DOHH2 (cell line): Measurements from ENCODE around the gene NDC80.

Experiments
- H3F3A ChIP-seq: fragments of 200-600 bp; sonication (generic), shearing (Covaris generic); 2 replicates; pipeline ENCODE4 v1.6.0; 2016; ENCODE audit warnings: antibody characterized with exemption, mild to moderate bottlenecking; ENCODE audit not compliant: control insufficient read depth, insufficient read depth
- H3K27ac ChIP-seq: fragments of 200-600 bp; sonication (generic); 2 replicates; pipeline ENCODE4 v1.5.1; 2014; ENCODE audit warnings: low read depth, mild to moderate bottlenecking, low read length, moderate library complexity
- H3K27me3 ChIP-seq: fragments of 200-600 bp; sonication (generic); 2 replicates; pipeline ENCODE4 v1.6.1; 2014; ENCODE audit warnings: mild to moderate bottlenecking, low read length, mixed read lengths; ENCODE audit not compliant: control insufficient read depth
- H3K36me3 ChIP-seq: fragments of 200-600 bp; sonication (generic); 2 replicates; pipeline ENCODE4 v1.6.1; 2014; ENCODE audit warnings: mild to moderate bottlenecking, low read length, moderate library complexity, mixed read lengths; ENCODE audit not compliant: control insufficient read depth
- H3K4me1 ChIP-seq: fragments of 200-600 bp; sonication (generic); 2 replicates; pipeline ENCODE4 v1.6.1; 2014; ENCODE audit warnings: mild to moderate bottlenecking, low read length, mixed read lengths; ENCODE audit not compliant: control insufficient read depth
- H3K4me2 ChIP-seq: fragments of 200-600 bp; sonication (generic); 2 replicates; pipeline ENCODE4 v1.6.0; 2014; ENCODE audit warnings: mild to moderate bottlenecking, low read length, moderate library complexity
- H3K4me3 ChIP-seq: fragments of 200-600 bp; sonication (generic); 2 replicates; pipeline ENCODE4 v1.5.1; 2014; ENCODE audit warnings: mild to moderate bottlenecking, low read length, mixed read lengths
- H3K79me2 ChIP-seq: fragments of 200-600 bp; sonication (generic); 2 replicates; pipeline ENCODE4 v1.6.1; 2014; ENCODE audit warnings: mild to moderate bottlenecking, low read length, mixed read lengths; ENCODE audit not compliant: control insufficient read depth
- H3K9me2 ChIP-seq: fragments of 200-600 bp; sonication (generic); replicated peaks from 2 replicates; pipeline ENCODE4 v1.6.1; 2014; ENCODE audit warnings: mild to moderate bottlenecking, low read length, mixed read lengths; ENCODE audit not compliant: control insufficient read depth
- H3K9me3 ChIP-seq: fragments of 200-600 bp; sonication (generic); 2 replicates; pipeline ENCODE4 v1.6.1; 2014; ENCODE audit warnings: antibody characterized with exemption, low read length, mixed read lengths; ENCODE audit not compliant: control insufficient read depth, insufficient read depth
- H4K20me1 ChIP-seq: fragments of 200-600 bp; sonication (generic); 2 replicates; pipeline ENCODE4 v1.6.0; 2014; ENCODE audit warnings: low read depth, mild to moderate bottlenecking, antibody characterized with exemption, low read length, moderate library complexity; ENCODE audit not compliant: control insufficient read depth, insufficient read depth
- CTCF ChIP-seq: fragments of 200-600 bp; sonication (generic); IDR thresholded peaks from one replicate; pipeline ENCODE4 v1.5.1; 2014; ENCODE audit warnings: antibody characterized with exemption, mild to moderate bottlenecking, low read depth, low read length; ENCODE audit not compliant: poor library complexity, severe bottlenecking
- EZH2phosphoT487 ChIP-seq: fragments of 200-600 bp; sonication (generic); IDR thresholded peaks from 2 replicates; pipeline ENCODE4 v1.6.1; 2017; ENCODE audit warnings: borderline replicate concordance, mild to moderate bottlenecking, antibody characterized with exemption, low read length, moderate library complexity, mixed read lengths

NDC80 gene

GRCh38 chr18:2609604-2610003 lies 38.2 kb downstream of the NDC80 start:
- Histone ChIP-seq H3K4me3 (no peak overlapping the region), H3K36me3 (peaks cover 87% of the 10 kb centered on the region), H3K4me2 (no peak overlapping the region), H4K20me1 (no peaks in the 10 kb centered on the region), H3K27ac (no peak overlapping the region), H3F3A (0 out of 2 replicates have a peak, but pooled peaks cover 5% of the 10 kb centered on the region), H3K9me3 (no peaks in the 10 kb centered on the region), H3K9me2 (no peaks in the 10 kb centered on the region), H3K4me1 (peaks cover 6% of the 10 kb centered on the region), H3K79me2 (no peaks in the 10 kb centered on the region), H3K27me3 (no peaks in the 10 kb centered on the region)
- TF ChIP-seq CTCF = no peak
- TF ChIP-seq EZH2phosphoT487 = no peak

GRCh38 chr18:2610549-2610948 lies 39.2 kb downstream of the NDC80 start:
- Histone ChIP-seq H3K79me2 (no peaks in the 10 kb centered on the region), H3F3A (0 out of 2 replicates have a peak, but pooled peaks cover 5% of the 10 kb centered on the region), H3K4me1 (peaks cover 2% of the 10 kb centered on the region), H3K4me3 (no peak overlapping the region), H4K20me1 (no peaks in the 10 kb centered on the region), H3K4me2 (no peak overlapping the region), H3K9me2 (no peaks in the 10 kb centered on the region), H3K9me3 (no peaks in the 10 kb centered on the region), H3K27me3 (no peaks in the 10 kb centered on the region), H3K36me3 (peaks cover 87% of the 10 kb centered on the region), H3K27ac (no peak overlapping the region)
- TF ChIP-seq CTCF = no peak
- TF ChIP-seq EZH2phosphoT487 = no peak

- Histone ChIP-seq H3K4me1 (0 out of 2 replicates have a peak, but pooled peaks cover 3% of the 10 kb centered on the region), H3K9me3 (no peaks in the 10 kb centered on the region), H3F3A (peaks cover 12% of the 10 kb centered on the region), H3K27ac (no peak overlapping the region), H3K4me3 (no peak overlapping the region), H3K36me3 (peaks cover 84% of the 10 kb centered on the region), H4K20me1 (no peaks in the 10 kb centered on the region), H3K4me2 (no peak overlapping the region), H3K9me2 (no peaks in the 10 kb centered on the region), H3K27me3 (no peaks in the 10 kb centered on the region), H3K79me2 (no peaks in the 10 kb centered on the region)
- no peak for TF ChIP-seq CTCF
- no peak for TF ChIP-seq EZH2phosphoT487
Observed at GRCh38 chr18:2612996-2613395, 41.6 kb downstream of the NDC80 start.
